Mesenchymal stem cell (in vitro differentiated cells and primary cell): ENCODE data around the gene ARSA.
"Not testable (repeated sequence)": the region's sequence is repeated elsewhere in the genome, so short reads cannot be mapped to it uniquely, and the experiment has no call there.

Source experiments
- DNase-seq: peaks from one replicate; pipeline ENCODE4 v3.0.0-alpha.2; 2013
- H2AFZ ChIP-seq: one replicate; pipeline ENCODE4 v1.6.1; 2013; ENCODE audit warnings: low read depth, mild to moderate bottlenecking, control low read depth, inconsistent platforms, low read length, moderate library complexity
- H2AK5ac ChIP-seq: 2 replicates; pipeline ENCODE4 v1.6.1; 2013; ENCODE audit warnings: low read length, moderate library complexity, mild to moderate bottlenecking, inconsistent platforms; ENCODE audit not compliant: severe bottlenecking
- H2BK120ac ChIP-seq: one replicate; pipeline ENCODE4 v1.6.1; 2013; ENCODE audit warnings: low read depth, mild to moderate bottlenecking, inconsistent platforms, low read length, moderate library complexity
- H2BK12ac ChIP-seq, 2 experiments: one replicate each; pipeline ENCODE4 v1.6.1; 2013; ENCODE audit warnings: inconsistent platforms in 2 of 2, low read length in 2 of 2, mild to moderate bottlenecking in 2 of 2, moderate library complexity in 2 of 2, control low read depth in 1 of 2
- H2BK15ac ChIP-seq: one replicate; pipeline ENCODE4 v1.6.1; 2013; ENCODE audit warnings: mild to moderate bottlenecking, low read depth, inconsistent platforms; ENCODE audit not compliant: poor library complexity, severe bottlenecking
- H2BK5ac ChIP-seq: 2 replicates; pipeline ENCODE4 v1.6.1; 2013; ENCODE audit warnings: low read depth, mild to moderate bottlenecking, low read length, control low read depth, inconsistent platforms; ENCODE audit not compliant: poor library complexity, severe bottlenecking
- H3K14ac ChIP-seq, 2 experiments: one replicate each; pipeline ENCODE4 v1.6.1; 2013; ENCODE audit warnings: inconsistent platforms in 2 of 2, low read length in 2 of 2, control low read depth in 1 of 2, mild to moderate bottlenecking in 1 of 2, moderate library complexity in 1 of 2
- H3K18ac ChIP-seq, 2 experiments: one replicate each; pipeline ENCODE4 v1.6.1; 2013; ENCODE audit warnings: inconsistent platforms in 2 of 2, low read length in 2 of 2, control low read depth in 1 of 2, low read depth in 1 of 2, mild to moderate bottlenecking in 1 of 2
- H3K23ac ChIP-seq, 2 experiments: one replicate each; pipeline ENCODE4 v1.6.1; 2013; ENCODE audit warnings: inconsistent platforms in 2 of 2, low read length in 2 of 2, mild to moderate bottlenecking in 2 of 2, moderate library complexity in 2 of 2, control low read depth in 1 of 2
- H3K27ac ChIP-seq: 2 replicates; pipeline ENCODE4 v1.5.1; 2013; ENCODE audit warnings: mild to moderate bottlenecking, moderate library complexity, low read length, control low read depth, inconsistent platforms; ENCODE audit not compliant: poor library complexity, severe bottlenecking
- H3K27me3 ChIP-seq, 2 experiments: 2 replicates each; pipeline versions ENCODE4 v1.6.1 to v1.7.0; 2013; ENCODE audit warnings: low read length in 2 of 2, mild to moderate bottlenecking in 2 of 2, moderate library complexity in 2 of 2, control low read depth in 1 of 2, inconsistent platforms in 1 of 2; ENCODE audit not compliant: control insufficient read depth in 1 of 2, insufficient read depth in 1 of 2
- H3K36me3 ChIP-seq, 2 experiments: 2 replicates each; pipeline versions ENCODE4 v1.6.1 to v1.7.0; 2013; ENCODE audit warnings: low read length in 2 of 2, control low read depth in 1 of 2, inconsistent platforms in 1 of 2, low read depth in 1 of 2, mild to moderate bottlenecking in 1 of 2; ENCODE audit not compliant: insufficient read depth in 2 of 2, control insufficient read depth in 1 of 2
- H3K4ac ChIP-seq, 2 experiments: one replicate each; pipeline ENCODE4 v1.6.1; 2013; ENCODE audit warnings: inconsistent platforms in 2 of 2, low read length in 2 of 2, mild to moderate bottlenecking in 2 of 2, moderate library complexity in 2 of 2, control low read depth in 1 of 2, low read depth in 1 of 2
- H3K4me1 ChIP-seq: 2 replicates; pipeline ENCODE4 v1.6.1; 2013; ENCODE audit warnings: low read depth, low read length, control low read depth; ENCODE audit not compliant: control insufficient read depth, insufficient read depth
- H3K4me2 ChIP-seq: 2 replicates; pipeline ENCODE4 v1.6.1; 2013; ENCODE audit warnings: low read length, mild to moderate bottlenecking, inconsistent platforms; ENCODE audit not compliant: poor library complexity, severe bottlenecking
- H3K4me3 ChIP-seq, 2 experiments: 2 replicates each; pipeline versions ENCODE4 v1.5.1 to v1.7.0; 2013; ENCODE audit warnings: low read length in 2 of 2, mild to moderate bottlenecking in 2 of 2, control low read depth in 1 of 2, low read depth in 1 of 2; ENCODE audit not compliant: insufficient read depth in 1 of 2
- H3K79me1 ChIP-seq: replicated peaks from 2 replicates; pipeline ENCODE4 v1.6.1; 2013; ENCODE audit warnings: mild to moderate bottlenecking, control low read depth, low read length, inconsistent platforms; ENCODE audit not compliant: poor library complexity, severe bottlenecking
- H3K9ac ChIP-seq: 2 replicates; pipeline ENCODE4 v1.7.0; 2013; ENCODE audit warnings: mild to moderate bottlenecking, low read length, moderate library complexity
- H3K9me3 ChIP-seq: 2 replicates; pipeline ENCODE4 v1.7.0; 2013; ENCODE audit warnings: mild to moderate bottlenecking, low read length; ENCODE audit not compliant: control insufficient read depth
- H4K8ac ChIP-seq: one replicate; pipeline ENCODE4 v1.6.1; 2013; ENCODE audit warnings: inconsistent platforms, mild to moderate bottlenecking, low read length, moderate library complexity
- H4K91ac ChIP-seq: one replicate; pipeline ENCODE4 v1.6.1; 2013; ENCODE audit warnings: mild to moderate bottlenecking, low read length, inconsistent platforms
- WGBS: methylation state at CpG from one replicate; pipeline ENCODE4 v1.1.7; 2013; ENCODE audit warnings: mixed read lengths; 5-methylcytosine and 5-hydroxymethylcytosine counted together

ARSA gene

GRCh38 chr22:50609599-50609998 lies 18.4 kb downstream of the ARSA start:
- no peak overlapping the region for H4K8ac ChIP-seq
- no peak overlapping the region for H3K4ac ChIP-seq
- no peak overlapping the region for H2BK15ac ChIP-seq
- WGBS = 84% methylated on average over 12 of the region's 12 CpGs
- peaks cover 0 to 6% of the 10 kb centered on the region in 2 experiments for H3K36me3 ChIP-seq
- H3K9me3 ChIP-seq = no peaks in the 10 kb centered on the region
- no peak overlapping the region for H2BK120ac ChIP-seq
- H2BK12ac ChIP-seq = no peak overlapping the region
- H3K4me1 ChIP-seq = no peaks in the 10 kb centered on the region
- H3K79me1 ChIP-seq = no peaks in the 10 kb centered on the region
- H3K4me3 ChIP-seq = no peak overlapping the region
- H4K91ac ChIP-seq = no peak overlapping the region
- no peak overlapping the region for H2BK5ac ChIP-seq
- H3K4me2 ChIP-seq = no peak overlapping the region
- no peak overlapping the region for H2AK5ac ChIP-seq
- no peak overlapping the region for H2AFZ ChIP-seq
- no peak overlapping the region for H3K14ac ChIP-seq
- H3K18ac ChIP-seq = no peak overlapping the region
- peaks cover 48 to 84% of the 10 kb centered on the region in 2 experiments for H3K27me3 ChIP-seq
- no peak overlapping the region for H3K9ac ChIP-seq
- H3K27ac ChIP-seq = no peak overlapping the region
- DNase-seq = no peak
- H3K23ac ChIP-seq = no peak overlapping the region

- Histone ChIP-seq H3K4me2 (no peak overlapping the region), H2BK15ac (no peak overlapping the region), H3K23ac (no peak overlapping the region), H2AFZ (no peak overlapping the region), H3K36me3 (peaks cover 0 to 11% of the 10 kb centered on the region in 2 experiments), H3K9ac (no peak overlapping the region), H3K4me1 (no peaks in the 10 kb centered on the region), H2BK5ac (no peak overlapping the region), H3K9me3 (no peaks in the 10 kb centered on the region), H3K4me3 (no peak overlapping the region), H3K27me3 (peaks cover 48 to 87% of the 10 kb centered on the region in 2 experiments), H4K8ac (no peak overlapping the region), H2BK120ac (no peak overlapping the region), H3K14ac (peak overlapping the region in 1 of 2 experiments; percentile 64), H2AK5ac (no peak overlapping the region), H3K79me1 (no peaks in the 10 kb centered on the region), H3K27ac (no peak overlapping the region), H2BK12ac (no peak overlapping the region), H3K4ac (no peak overlapping the region), H4K91ac (no peak overlapping the region), H3K18ac (no peak overlapping the region)
- WGBS = 89% methylated on average over 9 of the region's 10 CpGs
- DNase-seq = no peak
Measured at GRCh38 chr22:50608996-50609395, 19.0 kb downstream of the ARSA start.

GRCh38 chr22:50608058-50608840 lies 19.7 kb downstream of the ARSA start:
- not testable (repeated sequence) for H3K4me1 ChIP-seq, H3K9me3 ChIP-seq, H2BK12ac ChIP-seq, H3K4me3 ChIP-seq, H3K14ac ChIP-seq, H3K27ac ChIP-seq, H3K4ac ChIP-seq, H2BK15ac ChIP-seq, H4K91ac ChIP-seq, H3K4me2 ChIP-seq, H2AK5ac ChIP-seq, H3K79me1 ChIP-seq, H2BK120ac ChIP-seq, DNase-seq, H2AFZ ChIP-seq, H3K23ac ChIP-seq, H3K18ac ChIP-seq, H4K8ac ChIP-seq, H2BK5ac ChIP-seq, H3K9ac ChIP-seq
- H3K36me3 ChIP-seq = peaks cover 0 to 11% of the 10 kb centered on the region in 2 experiments
- WGBS = 88% methylated on average over 39 of the region's 39 CpGs
- H3K27me3 ChIP-seq = peaks cover 46 to 86% of the 10 kb centered on the region in 2 experiments

- no peak for DNase-seq
- Histone ChIP-seq H3K36me3 (peaks cover 0 to 7% of the 10 kb centered on the region in 2 experiments), H2BK15ac (no peak overlapping the region), H4K8ac (no peak overlapping the region), H2BK12ac (no peak overlapping the region), H3K79me1 (no peaks in the 10 kb centered on the region), H4K91ac (no peak overlapping the region), H3K4me3 (no peak overlapping the region), H2BK5ac (no peak overlapping the region), H3K4me1 (no peaks in the 10 kb centered on the region), H3K4ac (no peak overlapping the region), H3K18ac (no peak overlapping the region), H3K9ac (no peak overlapping the region), H2AK5ac (no peak overlapping the region), H3K27ac (no peak overlapping the region), H3K9me3 (no peaks in the 10 kb centered on the region), H2AFZ (no peak overlapping the region), H2BK120ac (no peak overlapping the region), H3K27me3 (peaks cover 47 to 87% of the 10 kb centered on the region in 2 experiments), H3K23ac (no peak overlapping the region), H3K4me2 (no peak overlapping the region), H3K14ac (no peak overlapping the region)
- 64% methylated on average over 6 of the region's 6 CpGs for WGBS
Measured at GRCh38 chr22:50607659-50608020, 20.3 kb downstream of the ARSA start.
